Heart left ventricle (tissue), 13 donors: Measurements from ENCODE around the gene AHNAK2.

ENCODE experiments used
- CTCF ChIP-seq, 12 donors: fragments of 200-600 bp; sonication (generic) in 4 of 12; IDR thresholded peaks; one replicate each; pipeline versions ENCODE4 v1.5.0 to v1.8.0; 2018 to 2022; ENCODE audit warnings: antibody characterized with exemption in 12 of 12, mild to moderate bottlenecking in 5 of 12
- POLR2A ChIP-seq, 2 donors: fragments of 450-650 bp; IDR thresholded peaks; one replicate each; pipeline ENCODE4 v1.6.1; 2017; ENCODE audit warnings: antibody characterized with exemption in 2 of 2, mild to moderate bottlenecking in 2 of 2, moderate library complexity in 2 of 2
- donor health status: ischemic (EF 13 %, LVEDD 7.1; RV severe dilation, severe dysfunction).
- donor health status: DM: no; HTN: yes; CAD: no.
- donor health status: DM: no; HTN: no; CAD: no.
- donor health status: ischemic (EF 25% LVEDD 6.9; RV normal size, moderate dysfunction).
- donor health status: ischemic (EF 25% LVEDD 5.7; RV mildly dilated, moderate dysfunction).
- donor health status: ischemic (EF 35%, LVEDD 5.7; RV mildly dilated, moderate dysfunction).
- donor health status: nonischemic (EF 11% LVEDD 7.7; RV severe dilation, severe dysfunction).
- donor health status: DM: yes; HTN: yes; CAD: no.
- donor health status: PGD.
- donor health status: ischemic (EF 29% LVEDD 5.4; RV normal size, mild dysfunction).
- donor health status: nonischemic (EF 23%, LVEDD 6.1; RV moderate dilation, normal function).

DNA sequence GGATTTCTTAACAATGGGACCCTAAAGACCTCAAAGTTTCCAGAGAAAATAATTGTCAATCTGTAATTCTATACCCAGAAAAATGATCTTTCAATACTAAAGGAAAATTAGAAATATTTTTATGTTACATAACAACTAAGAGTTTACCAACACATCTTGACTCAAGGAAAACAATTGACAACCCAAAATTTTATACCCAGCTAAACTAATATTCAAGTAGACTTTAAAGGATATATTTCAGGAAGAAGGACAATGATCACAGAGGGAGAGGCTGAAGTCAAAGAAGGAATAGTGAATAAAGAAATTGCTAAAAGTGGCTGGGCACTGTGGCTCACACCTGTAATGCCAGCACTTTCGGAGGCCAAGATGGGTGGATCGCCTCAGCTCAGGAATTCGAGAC, 66.1 kb downstream of the AHNAK2 start:
- TF ChIP-seq CTCF (IDR thresholded peaks at IDR 0.05) (no peak), POLR2A (IDR thresholded peaks at IDR 0.05) (no peak)
